Measurements from ENCODE around the gene LIMS1.

The LIMS1 gene

DNA sequence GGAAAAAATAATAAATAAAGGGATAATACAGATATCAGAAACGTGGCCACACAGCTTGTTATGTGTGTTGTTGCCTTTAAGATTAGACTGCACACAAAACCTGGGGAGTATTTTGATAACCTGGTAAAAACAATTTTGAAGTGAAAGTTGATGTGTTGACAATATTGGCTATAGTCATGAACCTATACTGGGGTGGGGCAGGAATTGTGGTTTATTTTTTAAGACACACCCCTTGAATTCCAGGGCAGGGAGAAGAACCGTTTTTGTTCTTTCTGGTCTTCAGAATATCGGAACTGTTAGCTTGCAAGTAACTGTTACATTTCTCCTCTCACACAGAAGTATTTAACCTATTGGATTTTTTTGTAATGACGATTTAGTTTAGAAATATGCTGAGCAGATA is 80.4 kb downstream of the LIMS1 start:
- TF ChIP-seq, protein P1, sequence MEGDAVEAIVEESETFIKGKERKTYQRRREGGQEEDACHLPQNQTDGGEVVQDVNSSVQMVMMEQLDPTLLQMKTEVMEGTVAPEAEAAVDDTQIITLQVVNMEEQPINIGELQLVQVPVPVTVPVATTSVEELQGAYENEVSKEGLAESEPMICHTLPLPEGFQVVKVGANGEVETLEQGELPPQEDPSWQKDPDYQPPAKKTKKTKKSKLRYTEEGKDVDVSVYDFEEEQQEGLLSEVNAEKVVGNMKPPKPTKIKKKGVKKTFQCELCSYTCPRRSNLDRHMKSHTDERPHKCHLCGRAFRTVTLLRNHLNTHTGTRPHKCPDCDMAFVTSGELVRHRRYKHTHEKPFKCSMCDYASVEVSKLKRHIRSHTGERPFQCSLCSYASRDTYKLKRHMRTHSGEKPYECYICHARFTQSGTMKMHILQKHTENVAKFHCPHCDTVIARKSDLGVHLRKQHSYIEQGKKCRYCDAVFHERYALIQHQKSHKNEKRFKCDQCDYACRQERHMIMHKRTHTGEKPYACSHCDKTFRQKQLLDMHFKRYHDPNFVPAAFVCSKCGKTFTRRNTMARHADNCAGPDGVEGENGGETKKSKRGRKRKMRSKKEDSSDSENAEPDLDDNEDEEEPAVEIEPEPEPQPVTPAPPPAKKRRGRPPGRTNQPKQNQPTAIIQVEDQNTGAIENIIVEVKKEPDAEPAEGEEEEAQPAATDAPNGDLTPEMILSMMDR (IDR thresholded peaks at IDR 0.05; ENCODE audit: insufficient read depth, low read depth, low read length, missing control alignments): no peak
- no peak for DNase-seq (ENCODE audit: low read depth)
- no peak overlapping the region for H3K4me3 ChIP-seq (ENCODE audit: low read depth, low read length)

DNA sequence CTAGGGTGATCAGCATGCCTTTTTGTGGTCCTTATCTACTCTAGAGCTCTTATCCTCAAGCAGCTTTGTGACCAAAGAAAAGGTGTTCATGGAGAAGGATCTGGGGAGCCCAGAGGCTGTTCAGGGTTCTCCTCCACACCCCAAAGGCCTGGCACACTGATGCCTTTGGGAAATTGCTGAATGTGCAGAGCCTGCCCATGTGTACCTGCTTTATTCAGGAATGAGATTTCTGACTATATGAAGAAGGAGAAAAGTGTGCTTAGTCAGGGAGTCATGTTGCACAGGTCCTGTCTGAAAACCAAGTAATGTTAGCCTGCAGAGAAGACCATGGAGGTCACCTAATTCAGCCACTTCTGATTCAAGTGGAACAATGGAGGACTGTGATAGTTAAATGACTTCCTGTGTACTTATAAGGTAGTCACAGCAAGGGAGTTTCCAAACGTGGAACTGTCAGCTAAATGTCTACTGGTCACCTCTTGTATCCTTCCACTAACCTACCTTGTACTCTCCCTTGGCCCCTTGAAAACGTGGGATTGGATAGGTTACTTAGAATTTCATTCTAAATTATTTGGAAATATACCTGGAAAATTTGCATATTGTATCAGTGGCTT is 81.3 kb downstream of the LIMS1 start:
- no peak for DNase-seq (ENCODE audit: low read depth)
- no peak overlapping the region for H3K4me3 ChIP-seq (ENCODE audit: low read depth, low read length)

DNA sequence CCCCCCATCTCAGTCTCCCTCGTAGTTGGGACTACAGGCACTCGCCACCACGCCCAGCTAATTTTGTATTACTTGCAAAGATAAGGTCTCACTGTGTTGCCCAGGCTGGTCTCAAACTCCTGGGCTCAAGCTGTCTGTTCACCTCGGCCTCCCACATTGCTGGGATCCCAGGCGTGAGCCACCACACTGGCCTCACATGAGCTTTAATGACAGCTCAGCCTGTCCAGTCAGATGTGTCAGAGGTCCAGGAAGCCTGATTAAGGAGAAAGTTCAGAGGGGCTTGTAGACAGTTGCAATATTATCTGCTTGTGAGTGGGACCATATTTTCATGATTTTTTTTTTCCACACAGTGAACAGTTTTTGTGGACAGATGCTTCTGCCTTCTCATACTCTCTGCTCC is 82.0 kb downstream of the LIMS1 start:
- no peak for DNase-seq (ENCODE audit: low read depth)
- TF ChIP-seq, protein P1 (IDR thresholded peaks at IDR 0.05; ENCODE audit: insufficient read depth, low read depth, low read length, missing control alignments): no peak
- no peak overlapping the region for H3K4me3 ChIP-seq (ENCODE audit: low read depth, low read length)

More for the DNA sequence above, 81.3 kb downstream of the LIMS1 start:
- TF ChIP-seq, protein P1 (IDR thresholded peaks at IDR 0.05; ENCODE audit: insufficient read depth, low read depth, low read length, missing control alignments): no peak

DNA sequence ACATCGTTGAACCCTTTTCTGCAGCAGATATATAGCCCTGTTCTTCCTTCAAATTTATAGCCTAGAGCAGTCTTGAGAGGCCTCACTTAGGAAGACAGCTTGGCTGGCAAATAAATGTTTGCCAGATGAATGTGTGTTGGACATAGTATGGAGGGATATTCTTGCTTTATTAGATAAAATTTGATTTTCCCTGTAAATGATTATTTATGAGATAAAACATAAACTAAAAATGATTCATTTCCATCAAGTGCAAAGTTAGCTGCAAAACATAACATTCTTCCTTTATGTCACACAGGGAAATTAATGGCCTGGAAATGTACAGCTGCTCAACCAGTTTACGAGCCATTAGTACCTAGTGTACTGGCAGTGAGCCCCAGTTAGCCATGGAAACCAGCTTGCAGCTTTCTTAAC is 82.5 kb downstream of the LIMS1 start:
- no peak for DNase-seq (ENCODE audit: low read depth)
- H3K4me3 ChIP-seq (ENCODE audit: low read depth, low read length): no peak overlapping the region

DNA sequence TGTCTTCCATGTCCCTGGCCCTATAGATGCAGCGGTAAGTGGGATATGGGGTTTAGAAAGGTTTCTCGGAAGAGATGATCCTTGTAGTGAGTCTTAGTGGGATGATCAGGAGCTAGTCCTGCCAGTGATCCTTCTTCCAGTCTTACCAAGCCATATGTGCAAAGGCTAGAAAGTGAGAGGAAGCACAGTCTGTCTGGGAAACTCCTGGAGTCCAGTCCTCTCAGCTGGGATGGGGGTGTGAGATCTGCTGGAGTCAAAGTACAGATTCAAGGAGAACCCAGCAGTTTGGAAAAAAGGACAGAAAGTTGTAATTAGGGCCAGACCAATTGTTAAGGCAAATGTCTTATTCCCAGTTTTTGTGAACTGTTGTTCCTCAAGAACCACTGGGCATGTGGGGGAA is 83.3 kb downstream of the LIMS1 start:
- no peak overlapping the region for H3K4me3 ChIP-seq (ENCODE audit: low read depth, low read length)
- TF ChIP-seq, protein P1 (IDR thresholded peaks at IDR 0.05; ENCODE audit: insufficient read depth, low read depth, low read length, missing control alignments): no peak
- DNase-seq (ENCODE audit: low read depth): no peak

More for the DNA sequence above, 82.5 kb downstream of the LIMS1 start:
- TF ChIP-seq, protein P1 (IDR thresholded peaks at IDR 0.05; ENCODE audit: insufficient read depth, low read depth, low read length, missing control alignments): no peak

DNA sequence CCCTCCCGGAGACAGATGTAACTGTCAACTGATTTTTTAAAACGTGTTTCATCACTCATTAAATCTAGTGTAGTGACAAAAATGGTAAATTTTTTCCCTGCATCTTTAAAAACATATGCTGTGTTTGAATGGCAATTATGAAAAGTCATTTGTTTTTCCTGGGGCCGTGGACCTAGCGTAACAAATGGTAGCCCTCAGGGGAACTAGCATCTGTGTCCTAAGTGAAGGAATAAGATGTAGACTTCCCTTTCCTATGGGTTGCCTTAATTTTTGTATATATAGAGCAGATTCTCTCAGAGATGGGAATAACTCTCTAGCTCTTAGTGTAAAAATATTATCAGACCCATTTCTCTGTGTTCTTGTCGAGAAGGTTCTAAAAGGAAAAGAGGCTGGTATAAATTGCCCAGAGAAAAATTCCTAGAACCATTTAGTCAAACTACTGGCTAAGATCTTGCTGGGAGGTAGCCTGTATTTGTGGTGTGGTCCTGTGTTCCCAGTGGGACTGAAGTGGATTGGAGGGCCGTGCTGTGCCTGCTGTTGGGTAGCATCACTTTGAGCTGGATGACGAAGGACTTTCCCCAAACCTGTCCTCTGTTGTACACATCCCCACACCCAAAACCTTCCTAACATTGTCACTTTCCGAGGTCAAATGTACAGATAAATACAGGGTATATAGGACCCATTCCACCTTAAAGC is 85.8 kb downstream of the LIMS1 start:
- no peak overlapping the region for H3K4me3 ChIP-seq (ENCODE audit: low read depth, low read length)
- TF ChIP-seq, protein P1 (IDR thresholded peaks at IDR 0.05; ENCODE audit: insufficient read depth, low read depth, low read length, missing control alignments): no peak
- no peak for DNase-seq (ENCODE audit: low read depth)
